ENCODE data around the gene LOXL3.

DNA sequence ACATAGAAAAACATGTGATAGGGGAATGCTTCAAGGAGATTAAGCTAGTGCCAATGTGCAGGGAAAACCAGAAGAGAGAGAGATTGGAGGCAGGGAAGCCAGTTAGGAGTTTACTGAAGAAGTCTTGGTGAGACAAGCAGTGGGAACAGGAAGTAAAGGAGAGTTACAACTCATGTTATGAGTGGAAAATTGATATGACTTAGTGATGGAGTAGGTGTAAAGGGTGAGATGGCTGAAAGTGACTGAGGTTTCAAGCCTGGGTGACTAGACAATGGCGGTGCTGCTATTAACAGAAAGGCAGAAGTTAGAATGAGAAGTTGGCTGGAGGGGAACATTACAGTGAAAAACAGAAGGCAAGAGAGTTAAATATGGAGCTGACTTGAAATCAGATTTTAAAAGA is 17.3 kb upstream of the LOXL3 start:
- TF ChIP-seq SMC3 (conservative IDR thresholded peaks at IDR 0.05; ENCODE audit: poor library complexity) (no peak), TAF1 (IDR thresholded peaks at IDR 0.05; ENCODE audit: low read depth) (no peak), EZH2 (IDR thresholded peaks at IDR 0.05; ENCODE audit: borderline replicate concordance, insufficient read depth, low read length, poor library complexity, severe bottlenecking) (no peak), RAD21 (conservative IDR thresholded peaks at IDR 0.05) (no peak), EP300 (conservative IDR thresholded peaks at IDR 0.05; ENCODE audit: poor library complexity, severe bottlenecking) (no peak)
- TF ChIP-seq, protein P1, sequence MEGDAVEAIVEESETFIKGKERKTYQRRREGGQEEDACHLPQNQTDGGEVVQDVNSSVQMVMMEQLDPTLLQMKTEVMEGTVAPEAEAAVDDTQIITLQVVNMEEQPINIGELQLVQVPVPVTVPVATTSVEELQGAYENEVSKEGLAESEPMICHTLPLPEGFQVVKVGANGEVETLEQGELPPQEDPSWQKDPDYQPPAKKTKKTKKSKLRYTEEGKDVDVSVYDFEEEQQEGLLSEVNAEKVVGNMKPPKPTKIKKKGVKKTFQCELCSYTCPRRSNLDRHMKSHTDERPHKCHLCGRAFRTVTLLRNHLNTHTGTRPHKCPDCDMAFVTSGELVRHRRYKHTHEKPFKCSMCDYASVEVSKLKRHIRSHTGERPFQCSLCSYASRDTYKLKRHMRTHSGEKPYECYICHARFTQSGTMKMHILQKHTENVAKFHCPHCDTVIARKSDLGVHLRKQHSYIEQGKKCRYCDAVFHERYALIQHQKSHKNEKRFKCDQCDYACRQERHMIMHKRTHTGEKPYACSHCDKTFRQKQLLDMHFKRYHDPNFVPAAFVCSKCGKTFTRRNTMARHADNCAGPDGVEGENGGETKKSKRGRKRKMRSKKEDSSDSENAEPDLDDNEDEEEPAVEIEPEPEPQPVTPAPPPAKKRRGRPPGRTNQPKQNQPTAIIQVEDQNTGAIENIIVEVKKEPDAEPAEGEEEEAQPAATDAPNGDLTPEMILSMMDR (IDR thresholded peaks at IDR 0.05; ENCODE audit: poor library complexity, severe bottlenecking), result no peak
- TF ChIP-seq, protein P2, sequence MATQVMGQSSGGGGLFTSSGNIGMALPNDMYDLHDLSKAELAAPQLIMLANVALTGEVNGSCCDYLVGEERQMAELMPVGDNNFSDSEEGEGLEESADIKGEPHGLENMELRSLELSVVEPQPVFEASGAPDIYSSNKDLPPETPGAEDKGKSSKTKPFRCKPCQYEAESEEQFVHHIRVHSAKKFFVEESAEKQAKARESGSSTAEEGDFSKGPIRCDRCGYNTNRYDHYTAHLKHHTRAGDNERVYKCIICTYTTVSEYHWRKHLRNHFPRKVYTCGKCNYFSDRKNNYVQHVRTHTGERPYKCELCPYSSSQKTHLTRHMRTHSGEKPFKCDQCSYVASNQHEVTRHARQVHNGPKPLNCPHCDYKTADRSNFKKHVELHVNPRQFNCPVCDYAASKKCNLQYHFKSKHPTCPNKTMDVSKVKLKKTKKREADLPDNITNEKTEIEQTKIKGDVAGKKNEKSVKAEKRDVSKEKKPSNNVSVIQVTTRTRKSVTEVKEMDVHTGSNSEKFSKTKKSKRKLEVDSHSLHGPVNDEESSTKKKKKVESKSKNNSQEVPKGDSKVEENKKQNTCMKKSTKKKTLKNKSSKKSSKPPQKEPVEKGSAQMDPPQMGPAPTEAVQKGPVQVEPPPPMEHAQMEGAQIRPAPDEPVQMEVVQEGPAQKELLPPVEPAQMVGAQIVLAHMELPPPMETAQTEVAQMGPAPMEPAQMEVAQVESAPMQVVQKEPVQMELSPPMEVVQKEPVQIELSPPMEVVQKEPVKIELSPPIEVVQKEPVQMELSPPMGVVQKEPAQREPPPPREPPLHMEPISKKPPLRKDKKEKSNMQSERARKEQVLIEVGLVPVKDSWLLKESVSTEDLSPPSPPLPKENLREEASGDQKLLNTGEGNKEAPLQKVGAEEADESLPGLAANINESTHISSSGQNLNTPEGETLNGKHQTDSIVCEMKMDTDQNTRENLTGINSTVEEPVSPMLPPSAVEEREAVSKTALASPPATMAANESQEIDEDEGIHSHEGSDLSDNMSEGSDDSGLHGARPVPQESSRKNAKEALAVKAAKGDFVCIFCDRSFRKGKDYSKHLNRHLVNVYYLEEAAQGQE (IDR thresholded peaks at IDR 0.05; ENCODE audit: borderline replicate concordance), result no peak
